Activated CD4-positive, alpha-beta T cell treated with anti-CD3 and anti-CD28 coated beads for 36 hours (primary cell): ENCODE results near the gene MSANTD1. TPM values are rescaled to one million over a fixed set of nuclear protein-coding genes. Genes with fewer than 3 reads are reported as not detected.

ENCODE experiments used
- ATAC-seq: fragments of 200-7000 bp; cut with Tn5 transposase; one replicate; pipeline ENCODE4 v1.10.0; 2021; ENCODE audit warnings: mild to moderate bottlenecking, moderate library complexity
- CTCF ChIA-PET: fragments of 350-600 bp; sonication (Branson Sonifier 250); formaldehyde crosslinking; loops from one replicate; lab custom pipeline; 2021; ENCODE audit warnings: antibody characterized with exemption; lab: Charles Lee
- POLR2A ChIA-PET: fragments of 350-600 bp; sonication (Branson Sonifier 250); formaldehyde crosslinking; loops from one replicate; lab custom pipeline; 2021; ENCODE audit warnings: antibody characterized with exemption, inconsistent platforms; lab: Charles Lee
- DNase-seq: peaks from one replicate; pipeline ENCODE4 v3.0.0-alpha.2; 2020
- H3K27ac Mint-ChIP-seq: one replicate; pipeline ENCODE4 v1.8.0; 2021; ENCODE audit warnings: mixed read lengths
- H3K27me3 Mint-ChIP-seq: one replicate; pipeline ENCODE4 v1.8.0; 2021; ENCODE audit warnings: mixed read lengths
- H3K36me3 Mint-ChIP-seq: one replicate; pipeline ENCODE4 v1.8.0; 2021; ENCODE audit warnings: low read depth, mixed read lengths
- H3K4me1 Mint-ChIP-seq: one replicate; pipeline ENCODE4 v1.8.0; 2021; ENCODE audit warnings: mixed read lengths
- H3K4me3 Mint-ChIP-seq: one replicate; pipeline ENCODE4 v1.8.0; 2021; ENCODE audit warnings: mild to moderate bottlenecking, moderate library complexity, mixed read lengths
- H3K9me3 Mint-ChIP-seq: one replicate; pipeline ENCODE4 v1.8.0; 2021; ENCODE audit warnings: low read depth, mixed read lengths
- intact Hi-C, 2 experiments: fragments of 100-400 bp; cut with DNase I in 1 of 2; cut with micrococcal nuclease in 1 of 2; formaldehyde crosslinking; loops; one replicate each; pipeline versions ENCODE4 v1.14.2 to v1.15.1; 2022 to 2024; cut with DNase I, micrococcal nuclease
- total RNA-seq, 2 experiments: library from RNA; stranded (reverse); gene quantifications; one replicate each; pipeline ENCODE4 v1.2.3, GENCODE V29; 2021

The MSANTD1 gene
- total RNA-seq, 2 experiments from 2014 or later, result 0.46 to 0.69 TPM

- H3K4me3 Mint-ChIP-seq, result no peak overlapping the region
- H3K4me1 Mint-ChIP-seq, result peaks cover 17% of the 10 kb centered on the region
- no peaks in the 10 kb centered on the region for H3K27me3 Mint-ChIP-seq
- ATAC-seq (no peak), DNase-seq (no peak)
- no peak overlapping the region for H3K27ac Mint-ChIP-seq
- ChIA-PET POLR2A (no interaction called here), CTCF (interaction anchor here (0.7 kb wide), 1 partner anchor 12 kb away, joined by 3 read pairs; no protein-coding TSS in a partner anchor)
- peaks cover 59% of the 10 kb centered on the region for H3K36me3 Mint-ChIP-seq
- no peaks in the 10 kb centered on the region for H3K9me3 Mint-ChIP-seq
- intact Hi-C loops, result no loop called here
These were observed 41.4 kb upstream of the MSANTD1 start for GRCh38 chr4:3207531-3208037.

GRCh38 chr4:3208826-3209225 lies 40.1 kb upstream of the MSANTD1 start:
- ChIA-PET POLR2A (no interaction called here), CTCF (no interaction called here)
- no peak overlapping the region for H3K4me3 Mint-ChIP-seq
- ATAC-seq (no peak), DNase-seq (no peak)
- intact Hi-C loops, result no loop called here
- no peaks in the 10 kb centered on the region for H3K9me3 Mint-ChIP-seq
- H3K27ac Mint-ChIP-seq, result no peak overlapping the region
- peaks cover 57% of the 10 kb centered on the region for H3K36me3 Mint-ChIP-seq
- no peaks in the 10 kb centered on the region for H3K27me3 Mint-ChIP-seq
- H3K4me1 Mint-ChIP-seq, result peaks cover 4% of the 10 kb centered on the region

DNA sequence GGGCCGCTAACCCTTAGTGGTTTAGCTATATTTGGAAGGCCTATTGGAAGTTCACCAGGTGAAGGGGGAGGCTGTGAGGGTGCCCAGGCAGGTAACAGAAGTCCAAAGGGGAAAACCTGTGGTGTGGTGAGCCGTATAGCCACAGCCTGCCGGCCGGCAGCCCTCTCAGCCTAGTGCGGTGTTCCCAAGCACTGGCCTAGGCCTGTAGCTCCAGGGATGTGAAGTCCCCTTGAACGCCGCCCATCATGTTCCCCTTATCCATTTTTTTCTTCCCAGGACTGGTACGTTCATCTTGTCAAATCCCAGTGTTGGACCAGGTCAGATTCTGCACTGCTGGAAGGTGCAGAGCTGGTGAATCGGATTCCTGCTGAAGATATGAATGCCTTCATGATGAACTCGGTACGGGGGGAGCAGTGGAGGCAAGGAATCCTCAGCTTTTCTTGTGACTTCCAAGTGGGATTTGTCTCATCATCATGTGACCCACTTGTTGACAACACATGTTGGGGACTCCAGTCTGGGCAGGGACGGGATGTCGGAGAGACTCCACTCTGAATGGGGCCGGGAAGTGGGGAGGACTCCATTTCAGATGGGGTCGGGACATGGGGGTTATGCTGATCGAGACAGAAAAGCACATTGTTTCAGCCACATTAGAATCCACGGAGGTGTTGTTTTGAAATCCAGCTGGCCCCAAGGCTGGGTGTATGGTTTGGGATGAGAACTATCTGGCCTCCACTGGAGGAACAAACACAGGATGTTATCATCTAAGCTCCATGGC lies 39.2 kb upstream of the MSANTD1 start:
- Mint-ChIP-seq H3K4me1 (no peaks in the 10 kb centered on the region), H3K27me3 (no peaks in the 10 kb centered on the region), H3K4me3 (no peak overlapping the region), H3K9me3 (no peaks in the 10 kb centered on the region), H3K36me3 (peaks cover 56% of the 10 kb centered on the region), H3K27ac (no peak overlapping the region)
- ChIA-PET CTCF (interaction anchor here (0.7 to 0.9 kb wide), 2 partner anchors 16 to 794 kb away, joined by 3 read pairs; no protein-coding TSS in a partner anchor), POLR2A (no interaction called here)
- ATAC-seq (no peak), DNase-seq (no peak)
- intact Hi-C loops, result no loop called here

DNA sequence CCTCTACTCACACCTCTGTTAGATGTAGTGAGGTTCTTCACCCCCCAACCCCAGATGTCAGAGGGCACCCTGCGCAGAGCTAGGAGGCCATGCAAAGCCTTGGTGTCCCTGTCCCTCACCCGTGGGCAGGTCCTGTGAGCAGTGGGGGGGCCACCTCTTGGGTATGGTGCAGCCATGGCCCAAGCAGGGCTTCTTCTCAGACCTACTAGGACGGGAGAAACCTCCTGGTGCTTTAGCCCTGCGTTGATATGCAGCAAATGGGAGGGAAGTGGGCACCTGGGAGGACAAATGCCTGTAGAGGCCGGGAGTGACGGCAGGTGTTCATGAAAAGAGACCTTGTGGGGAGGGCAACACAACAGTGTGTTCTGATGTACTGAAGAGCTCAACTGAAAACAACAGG lies 38.5 kb upstream of the MSANTD1 start:
- intact Hi-C loops, result no loop called here
- ATAC-seq (no peak), DNase-seq (no peak)
- ChIA-PET POLR2A (no interaction called here), CTCF (interaction anchor here (0.6 to 1.1 kb wide), 4 partner anchors 11 to 795 kb away, joined by 3 to 4 read pairs (median 3); no protein-coding TSS in a partner anchor)
- Mint-ChIP-seq H3K4me1 (no peaks in the 10 kb centered on the region), H3K4me3 (no peak overlapping the region), H3K27ac (no peak overlapping the region), H3K36me3 (peaks cover 59% of the 10 kb centered on the region), H3K27me3 (no peaks in the 10 kb centered on the region), H3K9me3 (no peaks in the 10 kb centered on the region)

GRCh38 chr4:3211866-3212265 lies 37.1 kb upstream of the MSANTD1 start:
- no peak overlapping the region for H3K4me3 Mint-ChIP-seq
- H3K27ac Mint-ChIP-seq, result no peak overlapping the region
- CTCF ChIA-PET, result interaction anchor here (0.5 to 1.5 kb wide), 4 partner anchors 11 to 198 kb away, joined by 3 to 4 read pairs (median 3); no protein-coding TSS in a partner anchor
- no peak for ATAC-seq
- H3K9me3 Mint-ChIP-seq, result no peaks in the 10 kb centered on the region
- intact Hi-C loops, result no loop called here
- POLR2A ChIA-PET, result no interaction called here
- no peak for DNase-seq
- H3K36me3 Mint-ChIP-seq, result peaks cover 61% of the 10 kb centered on the region
- H3K27me3 Mint-ChIP-seq, result no peaks in the 10 kb centered on the region
- no peaks in the 10 kb centered on the region for H3K4me1 Mint-ChIP-seq

GRCh38 chr4:3212391-3213105 lies 36.4 kb upstream of the MSANTD1 start:
- no peak for DNase-seq
- intact Hi-C loops, result no loop called here
- Mint-ChIP-seq H3K4me1 (no peaks in the 10 kb centered on the region), H3K9me3 (no peaks in the 10 kb centered on the region), H3K4me3 (no peak overlapping the region), H3K36me3 (peaks cover 61% of the 10 kb centered on the region), H3K27me3 (no peaks in the 10 kb centered on the region), H3K27ac (no peak overlapping the region)
- CTCF ChIA-PET, result interaction anchor here (1.0 to 1.5 kb wide), 2 partner anchors 11 to 105 kb away, joined by 3 to 4 read pairs; no protein-coding TSS in a partner anchor
- POLR2A ChIA-PET, result no interaction called here
- no peak for ATAC-seq

DNA sequence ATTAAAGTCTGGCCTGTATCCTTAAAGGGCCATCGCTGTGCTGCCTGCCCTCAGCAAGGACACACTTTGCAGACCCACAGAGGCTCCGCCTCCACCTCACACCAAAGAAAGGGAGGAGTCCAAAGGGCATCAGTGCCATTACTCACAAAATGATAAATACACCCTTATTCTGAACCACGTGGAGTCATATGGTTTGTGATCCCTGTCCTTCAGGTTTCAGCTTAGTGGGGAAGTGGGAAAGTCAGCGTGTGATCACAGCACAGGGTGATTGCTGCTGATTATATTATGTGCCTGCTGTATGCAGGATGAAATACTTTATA lies 35.9 kb upstream of the MSANTD1 start:
- intact Hi-C loops, result no loop called here
- DNase-seq, result no peak
- Mint-ChIP-seq H3K27ac (no peak overlapping the region), H3K36me3 (peaks cover 55% of the 10 kb centered on the region), H3K4me1 (no peaks in the 10 kb centered on the region), H3K4me3 (no peak overlapping the region), H3K9me3 (no peaks in the 10 kb centered on the region), H3K27me3 (no peaks in the 10 kb centered on the region)
- ChIA-PET POLR2A (no interaction called here), CTCF (no interaction called here)
- no peak for ATAC-seq

- intact Hi-C loops, result no loop called here
- no peaks in the 10 kb centered on the region for H3K4me1 Mint-ChIP-seq
- POLR2A ChIA-PET, result no interaction called here
- no peaks in the 10 kb centered on the region for H3K9me3 Mint-ChIP-seq
- H3K4me3 Mint-ChIP-seq, result no peak overlapping the region
- CTCF ChIA-PET, result interaction anchor here (0.7 to 1.1 kb wide), 2 partner anchors 266 to 618 kb away, joined by 3 read pairs; no protein-coding TSS in a partner anchor
- no peak overlapping the region for H3K27ac Mint-ChIP-seq
- H3K27me3 Mint-ChIP-seq, result no peaks in the 10 kb centered on the region
- peaks cover 54% of the 10 kb centered on the region for H3K36me3 Mint-ChIP-seq
- DNase-seq (no peak), ATAC-seq (no peak)
These were observed 35.2 kb upstream of the MSANTD1 start for GRCh38 chr4:3213661-3214250.

- intact Hi-C loops, result no loop called here
- DNase-seq (no peak), ATAC-seq (no peak)
- ChIA-PET POLR2A (no interaction called here), CTCF (no interaction called here)
- no peaks in the 10 kb centered on the region for H3K9me3 Mint-ChIP-seq
- H3K4me3 Mint-ChIP-seq, result no peak overlapping the region
- H3K4me1 Mint-ChIP-seq, result no peaks in the 10 kb centered on the region
- H3K27ac Mint-ChIP-seq, result no peak overlapping the region
- H3K36me3 Mint-ChIP-seq, result peaks cover 47% of the 10 kb centered on the region
- H3K27me3 Mint-ChIP-seq, result no peaks in the 10 kb centered on the region
These were observed 33.7 kb upstream of the MSANTD1 start for GRCh38 chr4:3215256-3215655.

GRCh38 chr4:3215733-3216132 lies 33.2 kb upstream of the MSANTD1 start:
- no peaks in the 10 kb centered on the region for H3K27me3 Mint-ChIP-seq
- no peak for ATAC-seq
- H3K36me3 Mint-ChIP-seq, result peaks cover 46% of the 10 kb centered on the region
- no peaks in the 10 kb centered on the region for H3K9me3 Mint-ChIP-seq
- POLR2A ChIA-PET, result no interaction called here
- H3K4me1 Mint-ChIP-seq, result no peaks in the 10 kb centered on the region
- H3K27ac Mint-ChIP-seq, result no peak overlapping the region
- H3K4me3 Mint-ChIP-seq, result no peak overlapping the region
- no peak for DNase-seq
- intact Hi-C loops, result no loop called here
- CTCF ChIA-PET, result no interaction called here

- Mint-ChIP-seq H3K9me3 (no peaks in the 10 kb centered on the region), H3K27ac (no peak overlapping the region), H3K36me3 (peaks cover 43% of the 10 kb centered on the region), H3K4me1 (no peaks in the 10 kb centered on the region), H3K27me3 (no peaks in the 10 kb centered on the region), H3K4me3 (no peak overlapping the region)
- POLR2A ChIA-PET, result no interaction called here
- CTCF ChIA-PET, result no interaction called here
- no peak for ATAC-seq
- intact Hi-C loops, result no loop called here
- no peak for DNase-seq
These were observed 31.7 kb upstream of the MSANTD1 start for GRCh38 chr4:3217266-3217665.
